Measurements from ENCODE around the gene AP3B1.

- TF ChIP-seq CTCF (IDR thresholded peaks at IDR 0.05) (no peak), NFE2L1 (CRISPR knock-in tag; IDR thresholded peaks at IDR 0.05) (no peak), ZNF232 (CRISPR knock-in tag; IDR thresholded peaks at IDR 0.05) (no peak), RELA (CRISPR knock-in tag; IDR thresholded peaks at IDR 0.05; ENCODE audit: borderline replicate concordance) (no peak), FOXJ3 (CRISPR knock-in tag; IDR thresholded peaks at IDR 0.05; ENCODE audit: borderline replicate concordance) (no peak), KAT7 (CRISPR knock-in tag; IDR thresholded peaks at IDR 0.05; ENCODE audit: borderline replicate concordance) (no peak), PRDM15 (CRISPR knock-in tag; IDR thresholded peaks at IDR 0.05) (no peak), SP1 (CRISPR knock-in tag; conservative IDR thresholded peaks at IDR 0.05) (no peak), HMGXB4 (CRISPR knock-in tag; IDR thresholded peaks at IDR 0.05) (no peak), CDX4 (CRISPR knock-in tag; IDR thresholded peaks at IDR 0.05; ENCODE audit: borderline replicate concordance) (no peak), MAX (CRISPR knock-in tag; IDR thresholded peaks at IDR 0.05) (no peak), FOXP4 (CRISPR knock-in tag; IDR thresholded peaks at IDR 0.05) (no peak)
Observed at GRCh38 chr5:78243639-78244038, 50.9 kb downstream of the AP3B1 start.
